IPS-20b (cell line): ENCODE results near the gene U2AF2.

Experiments
- H3K27ac ChIP-seq: one replicate; pipeline ENCODE4 v1.5.1; 2013; ENCODE audit warnings: low read length
- H3K27me3 ChIP-seq: 2 replicates; pipeline ENCODE4 v1.6.1; 2013; ENCODE audit warnings: mild to moderate bottlenecking, low read length, inconsistent platforms; ENCODE audit not compliant: insufficient read depth
- H3K36me3 ChIP-seq: 2 replicates; pipeline ENCODE4 v1.6.1; 2013; ENCODE audit warnings: low read depth, mild to moderate bottlenecking, inconsistent platforms, low read length, moderate library complexity; ENCODE audit not compliant: insufficient read depth
- H3K4me1 ChIP-seq: 2 replicates; pipeline ENCODE4 v1.6.1; 2013; ENCODE audit warnings: mild to moderate bottlenecking, control low read depth, inconsistent platforms, low read length, moderate library complexity; ENCODE audit not compliant: insufficient read depth
- H3K4me3 ChIP-seq: 2 replicates; pipeline ENCODE4 v1.5.1; 2013; ENCODE audit warnings: mild to moderate bottlenecking, low read length, inconsistent platforms
- H3K9ac ChIP-seq: 2 replicates; pipeline ENCODE4 v1.6.1; 2013; ENCODE audit warnings: low read depth, mild to moderate bottlenecking, inconsistent platforms, low read length, moderate library complexity
- H3K9me3 ChIP-seq: 2 replicates; pipeline ENCODE4 v1.6.1; 2013; ENCODE audit warnings: mild to moderate bottlenecking, low read depth, low read length, inconsistent platforms; ENCODE audit not compliant: insufficient read depth

Gene U2AF2

DNA sequence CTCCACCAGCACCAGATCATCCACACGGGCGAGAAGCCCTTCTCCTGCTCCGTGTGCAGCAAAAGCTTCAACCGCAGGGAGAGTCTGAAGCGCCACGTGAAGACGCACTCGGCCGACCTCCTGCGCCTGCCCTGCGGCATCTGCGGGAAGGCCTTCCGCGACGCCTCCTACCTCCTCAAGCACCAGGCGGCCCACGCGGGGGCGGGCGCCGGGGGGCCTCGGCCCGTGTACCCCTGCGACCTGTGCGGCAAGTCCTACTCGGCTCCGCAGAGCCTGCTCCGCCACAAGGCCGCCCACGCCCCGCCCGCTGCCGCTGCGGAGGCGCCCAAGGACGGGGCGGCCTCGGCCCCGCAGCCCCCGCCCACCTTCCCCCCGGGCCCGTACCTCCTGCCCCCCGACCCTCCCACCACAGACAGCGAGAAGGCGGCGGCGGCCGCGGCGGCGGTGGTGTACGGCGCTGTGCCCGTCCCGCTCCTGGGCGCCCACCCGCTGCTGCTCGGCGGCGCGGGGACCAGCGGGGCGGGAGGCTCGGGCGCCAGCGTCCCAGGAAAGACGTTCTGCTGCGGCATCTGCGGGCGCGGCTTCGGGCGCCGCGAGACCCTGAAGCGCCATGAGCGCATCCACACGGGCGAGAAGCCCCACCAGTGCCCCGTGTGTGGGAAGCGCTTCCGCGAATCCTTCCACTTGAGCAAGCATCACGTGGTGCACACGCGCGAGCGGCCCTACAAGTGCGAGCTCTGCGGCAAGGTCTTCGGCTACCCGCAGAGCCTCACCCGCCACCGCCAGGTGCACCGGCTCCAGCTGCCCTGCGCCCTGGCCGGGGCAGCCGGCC lies 39.9 kb upstream of the U2AF2 start:
- no peaks in the 10 kb centered on the region for H3K4me1 ChIP-seq
- no peaks in the 10 kb centered on the region for H3K27me3 ChIP-seq
- H3K36me3 ChIP-seq = peaks cover 25% of the 10 kb centered on the region; the same call in 1 of the 2 replicates
- H3K4me3 ChIP-seq = no peak overlapping the region
- no peaks in the 10 kb centered on the region for H3K9me3 ChIP-seq
- H3K27ac ChIP-seq = no peak overlapping the region
- no peak overlapping the region for H3K9ac ChIP-seq

DNA sequence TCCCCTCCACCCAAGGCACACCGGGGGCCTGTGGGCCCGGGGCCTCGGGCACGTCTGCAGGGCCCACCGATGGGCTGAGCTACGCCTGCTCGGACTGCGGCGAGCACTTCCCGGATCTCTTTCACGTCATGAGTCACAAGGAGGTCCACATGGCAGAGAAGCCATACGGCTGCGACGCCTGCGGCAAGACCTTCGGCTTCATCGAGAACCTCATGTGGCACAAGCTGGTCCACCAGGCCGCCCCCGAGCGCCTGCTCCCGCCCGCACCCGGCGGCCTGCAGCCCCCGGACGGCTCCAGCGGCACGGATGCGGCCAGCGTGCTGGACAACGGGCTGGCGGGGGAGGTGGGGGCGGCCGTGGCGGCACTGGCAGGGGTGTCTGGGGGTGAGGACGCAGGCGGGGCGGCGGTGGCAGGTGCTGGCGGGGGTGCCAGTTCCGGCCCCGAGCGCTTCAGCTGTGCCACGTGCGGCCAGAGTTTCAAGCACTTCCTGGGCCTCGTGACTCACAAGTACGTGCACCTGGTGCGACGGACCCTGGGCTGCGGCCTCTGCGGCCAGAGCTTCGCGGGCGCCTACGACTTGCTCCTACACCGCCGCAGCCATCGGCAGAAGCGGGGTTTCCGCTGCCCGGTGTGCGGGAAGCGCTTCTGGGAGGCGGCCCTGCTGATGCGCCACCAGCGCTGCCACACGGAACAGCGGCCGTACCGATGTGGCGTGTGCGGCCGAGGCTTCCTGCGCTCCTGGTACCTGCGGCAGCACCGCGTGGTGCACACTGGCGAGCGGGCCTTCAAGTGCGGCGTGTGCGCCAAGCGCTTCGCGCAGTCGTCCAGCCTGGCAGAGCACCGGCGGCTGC lies 39.1 kb upstream of the U2AF2 start:
- no peak overlapping the region for H3K9ac ChIP-seq
- H3K4me3 ChIP-seq = no peak overlapping the region
- H3K27me3 ChIP-seq = no peaks in the 10 kb centered on the region
- H3K4me1 ChIP-seq = no peaks in the 10 kb centered on the region
- H3K27ac ChIP-seq = no peak overlapping the region
- H3K36me3 ChIP-seq = peaks cover 25% of the 10 kb centered on the region; the same call in 1 of the 2 replicates
- no peaks in the 10 kb centered on the region for H3K9me3 ChIP-seq

DNA sequence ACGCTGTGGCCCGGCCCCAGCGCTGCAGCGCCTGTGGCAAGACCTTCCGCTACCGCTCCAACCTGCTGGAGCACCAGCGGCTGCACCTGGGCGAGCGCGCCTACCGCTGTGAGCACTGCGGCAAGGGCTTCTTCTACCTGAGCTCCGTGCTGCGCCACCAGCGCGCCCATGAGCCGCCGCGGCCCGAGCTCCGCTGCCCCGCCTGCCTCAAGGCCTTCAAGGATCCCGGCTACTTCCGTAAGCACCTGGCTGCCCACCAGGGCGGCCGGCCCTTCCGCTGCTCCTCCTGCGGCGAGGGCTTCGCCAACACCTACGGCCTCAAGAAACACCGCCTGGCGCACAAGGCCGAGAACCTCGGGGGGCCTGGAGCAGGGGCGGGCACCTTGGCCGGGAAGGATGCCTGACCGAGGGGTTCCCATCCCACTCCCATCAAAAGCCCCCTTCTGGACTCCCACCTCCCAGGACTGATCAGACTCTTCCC lies 38.4 kb upstream of the U2AF2 start:
- Histone ChIP-seq H3K4me3 (no peak overlapping the region), H3K27me3 (no peaks in the 10 kb centered on the region), H3K27ac (no peak overlapping the region), H3K9ac (no peak overlapping the region), H3K36me3 (peaks cover 31% of the 10 kb centered on the region), H3K4me1 (no peaks in the 10 kb centered on the region), H3K9me3 (no peaks in the 10 kb centered on the region)

DNA sequence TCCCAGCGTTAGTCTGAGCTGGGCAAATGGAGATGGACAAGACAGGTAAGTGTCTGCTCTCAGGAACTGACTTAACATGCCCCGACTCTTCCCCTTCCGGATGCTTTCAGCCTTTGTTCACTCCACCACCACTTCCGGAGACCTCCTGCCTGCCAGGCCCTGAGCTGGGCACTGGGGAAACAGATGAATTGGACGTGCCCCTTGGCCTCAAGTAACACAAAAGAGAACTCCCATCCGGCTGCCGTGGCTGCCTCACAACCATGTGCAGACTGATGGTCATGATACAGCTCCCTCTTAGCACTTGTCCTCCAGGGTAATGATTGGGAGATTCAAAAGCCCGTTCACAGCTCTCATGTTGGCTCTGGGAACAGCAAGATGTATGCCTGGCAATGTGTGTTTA lies 37.4 kb upstream of the U2AF2 start:
- Histone ChIP-seq H3K27me3 (no peaks in the 10 kb centered on the region), H3K4me3 (no peak overlapping the region), H3K27ac (no peak overlapping the region), H3K9me3 (no peaks in the 10 kb centered on the region), H3K4me1 (no peaks in the 10 kb centered on the region), H3K36me3 (peaks cover 31% of the 10 kb centered on the region), H3K9ac (no peak overlapping the region)

DNA sequence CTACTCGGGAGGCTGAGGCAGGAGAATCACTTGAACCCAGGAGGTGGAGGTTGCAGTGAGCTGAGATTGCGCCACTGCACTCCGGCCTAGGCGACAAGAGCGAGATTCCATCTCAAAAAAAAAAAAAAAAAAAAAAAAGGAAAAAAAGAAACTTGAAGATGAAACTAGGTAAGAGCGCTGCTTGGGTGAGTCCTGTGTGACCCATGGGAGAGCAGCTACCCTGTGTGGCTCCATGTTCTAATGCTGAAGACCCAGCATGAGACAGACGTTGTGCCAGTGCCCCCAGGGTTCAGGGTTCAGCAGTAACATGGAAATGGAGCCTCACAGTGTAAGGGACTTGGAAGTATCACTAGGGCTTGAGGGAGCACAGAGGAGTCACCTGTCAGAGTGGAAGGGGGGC lies 36.4 kb upstream of the U2AF2 start:
- Histone ChIP-seq H3K4me1 (no peaks in the 10 kb centered on the region), H3K9ac (no peak overlapping the region), H3K27me3 (no peaks in the 10 kb centered on the region), H3K27ac (no peak overlapping the region), H3K4me3 (no peak overlapping the region), H3K36me3 (peaks cover 31% of the 10 kb centered on the region), H3K9me3 (no peaks in the 10 kb centered on the region)

DNA sequence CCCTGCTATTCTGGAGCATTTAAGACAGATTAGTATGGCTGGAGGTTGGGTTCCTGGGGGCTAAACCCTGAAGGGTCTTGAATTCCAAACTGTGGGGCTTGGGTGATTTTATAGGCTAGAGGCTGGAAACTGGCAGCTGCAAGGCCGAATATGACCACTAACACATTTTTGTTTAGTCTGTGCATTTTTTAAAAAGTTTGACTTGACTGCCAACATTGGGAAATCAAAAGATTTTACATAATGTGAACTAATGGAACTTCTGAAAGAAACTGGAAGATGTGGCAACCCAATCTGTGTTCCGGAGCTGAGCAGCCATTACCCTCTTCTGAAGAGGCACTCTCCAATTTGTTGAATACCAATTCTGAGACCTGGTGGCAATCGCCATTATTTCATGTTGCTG lies 35.5 kb upstream of the U2AF2 start:
- H3K4me3 ChIP-seq = no peak overlapping the region
- no peak overlapping the region for H3K27ac ChIP-seq

DNA sequence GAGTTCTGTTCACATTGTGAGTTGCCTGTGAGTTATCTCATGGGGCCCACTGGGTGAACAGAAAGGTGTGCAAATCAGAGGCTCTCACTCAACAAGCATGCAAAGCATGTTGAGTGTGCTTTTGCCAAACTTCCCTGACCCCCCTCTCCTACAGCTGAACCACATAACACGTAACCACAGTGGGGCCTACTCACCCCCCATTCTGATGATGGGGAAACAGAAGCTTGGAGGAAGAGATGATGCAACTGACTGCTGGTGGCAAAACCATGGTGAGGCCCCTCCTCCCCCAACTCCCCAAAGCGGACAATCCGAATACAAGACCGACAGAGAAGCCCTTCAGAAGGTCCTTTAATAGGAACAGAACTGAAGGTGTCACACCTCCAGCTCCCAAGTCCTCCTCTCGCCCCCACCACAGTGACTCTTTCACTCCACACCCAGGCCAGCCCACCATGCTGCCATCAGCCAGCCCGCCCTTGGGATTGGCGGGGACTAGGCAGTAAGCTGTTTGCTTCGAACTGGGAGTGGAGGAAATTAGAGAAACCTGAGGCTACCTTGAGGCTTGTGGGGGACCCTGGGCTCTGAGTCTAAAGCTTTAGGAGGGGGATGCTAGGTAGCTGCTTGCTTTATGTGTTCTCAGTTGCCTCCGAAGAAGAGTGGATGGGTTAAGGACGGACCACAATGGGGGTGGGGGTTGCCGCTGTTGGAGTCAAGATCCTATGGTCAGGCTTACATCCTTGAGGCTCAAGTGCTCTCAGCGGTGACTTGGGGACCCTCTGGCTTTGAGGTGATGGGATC lies 34.2 kb upstream of the U2AF2 start:
- no peak overlapping the region for H3K9ac ChIP-seq
- H3K9me3 ChIP-seq = no peaks in the 10 kb centered on the region
- H3K4me1 ChIP-seq = no peaks in the 10 kb centered on the region
- H3K27me3 ChIP-seq = no peaks in the 10 kb centered on the region
- peaks cover 29% of the 10 kb centered on the region for H3K36me3 ChIP-seq
- H3K4me3 ChIP-seq = no peak overlapping the region
- H3K27ac ChIP-seq = no peak overlapping the region

More for the DNA sequence above, 35.5 kb upstream of the U2AF2 start:
- H3K4me1 ChIP-seq = no peaks in the 10 kb centered on the region
- no peak overlapping the region for H3K9ac ChIP-seq
- H3K27me3 ChIP-seq = no peaks in the 10 kb centered on the region
- H3K36me3 ChIP-seq = peaks cover 31% of the 10 kb centered on the region
- no peaks in the 10 kb centered on the region for H3K9me3 ChIP-seq

DNA sequence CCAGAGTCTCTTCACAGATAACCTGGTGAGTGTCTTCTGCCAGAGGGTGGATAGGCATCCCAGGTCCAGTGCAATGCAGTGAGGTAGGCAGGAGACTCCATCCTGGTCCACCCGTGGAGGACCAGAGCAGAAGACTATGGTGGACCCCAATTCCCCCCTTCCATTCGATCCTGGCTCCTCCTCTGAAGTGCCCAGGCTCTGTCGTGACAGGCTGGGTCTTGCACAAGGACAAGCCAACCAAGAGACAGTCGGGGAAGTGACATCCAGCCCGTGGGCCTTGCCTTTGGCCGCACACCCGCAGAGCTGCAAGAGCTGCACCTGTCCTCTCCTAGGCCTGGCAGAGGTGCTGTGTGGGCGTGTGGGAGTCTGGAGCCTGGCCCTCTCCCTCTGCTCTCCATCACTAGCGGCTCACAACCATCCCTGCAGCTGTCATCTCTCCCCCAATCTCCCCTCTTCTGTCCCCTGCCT lies 33.6 kb upstream of the U2AF2 start:
- H3K4me3 ChIP-seq = no peak overlapping the region
- H3K9me3 ChIP-seq = no peaks in the 10 kb centered on the region

DNA sequence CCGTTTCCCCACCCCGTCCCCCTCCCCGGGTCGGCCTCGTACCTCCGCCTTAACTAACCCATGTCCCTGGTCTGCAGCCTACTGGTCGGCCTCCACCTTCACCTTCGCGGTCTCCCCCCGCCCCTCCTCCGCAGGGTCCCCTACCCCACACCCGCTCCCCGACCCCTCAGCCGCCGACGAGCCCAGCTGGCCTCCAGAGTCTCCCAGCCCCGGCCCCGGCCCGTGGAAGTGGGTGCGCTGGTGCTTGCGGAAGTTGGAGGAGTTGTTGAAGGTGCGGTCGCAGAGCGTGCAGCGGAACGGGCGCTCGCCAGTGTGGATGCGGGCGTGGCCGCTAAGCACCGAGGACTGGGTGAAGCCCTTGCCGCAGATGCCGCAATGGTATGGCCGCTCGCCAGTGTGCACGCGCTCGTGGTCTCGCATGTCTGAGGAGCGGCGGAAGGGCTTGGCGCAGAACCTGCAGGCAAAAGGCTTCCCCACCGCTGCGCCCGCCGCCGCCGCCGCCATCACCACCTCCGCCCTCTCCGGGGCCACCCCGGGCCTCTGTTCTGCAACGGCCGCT lies 33.1 kb upstream of the U2AF2 start:
- H3K27me3 ChIP-seq = no peaks in the 10 kb centered on the region
- no peaks in the 10 kb centered on the region for H3K9me3 ChIP-seq
- peaks cover 21% of the 10 kb centered on the region for H3K36me3 ChIP-seq
- H3K4me1 ChIP-seq = no peaks in the 10 kb centered on the region
- H3K9ac ChIP-seq = no peak overlapping the region
- H3K4me3 ChIP-seq = no peak overlapping the region
- H3K27ac ChIP-seq = no peak overlapping the region

More for the DNA sequence above, 33.6 kb upstream of the U2AF2 start:
- peaks cover 26% of the 10 kb centered on the region for H3K36me3 ChIP-seq
- H3K27ac ChIP-seq = no peak overlapping the region
- H3K4me1 ChIP-seq = no peaks in the 10 kb centered on the region
- no peaks in the 10 kb centered on the region for H3K27me3 ChIP-seq
- no peak overlapping the region for H3K9ac ChIP-seq

DNA sequence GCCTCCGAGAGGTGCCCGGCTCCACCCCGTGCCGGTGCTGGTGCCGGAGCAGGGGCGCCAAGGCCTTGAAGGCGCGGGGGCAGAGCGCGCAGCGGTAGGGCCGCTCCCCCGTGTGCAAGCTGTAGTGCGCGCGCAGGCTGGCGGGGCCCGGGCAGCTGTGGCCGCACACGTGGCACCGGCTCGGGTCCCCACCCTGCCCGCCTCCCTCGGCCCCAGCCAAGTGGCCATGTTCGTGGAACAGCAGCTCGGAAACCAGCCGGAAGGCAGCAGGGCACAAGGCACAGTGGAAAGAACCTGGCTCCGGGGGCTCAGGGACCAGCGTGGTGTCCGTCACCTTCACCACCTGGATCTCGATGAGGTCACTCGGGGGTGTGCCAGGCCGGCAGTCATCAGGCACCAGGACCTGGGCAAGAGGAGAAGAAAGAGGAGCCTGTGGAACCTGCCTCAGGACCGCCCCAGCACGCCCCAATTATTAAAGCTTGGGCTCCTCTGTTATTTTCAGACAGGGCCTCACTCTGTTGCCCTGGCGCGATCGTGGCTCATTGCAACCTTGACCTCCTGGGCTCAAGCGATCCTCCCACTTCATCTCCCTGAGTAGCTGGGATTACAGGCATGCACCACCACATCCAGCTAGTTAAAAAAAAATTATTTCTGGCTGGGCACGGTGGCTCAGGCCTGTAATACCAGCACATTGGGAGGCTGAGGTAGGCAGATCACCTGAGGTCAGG lies 32.4 kb upstream of the U2AF2 start:
- H3K4me3 ChIP-seq = no peak overlapping the region
- H3K9me3 ChIP-seq = no peaks in the 10 kb centered on the region
- H3K4me1 ChIP-seq = no peaks in the 10 kb centered on the region
- no peak overlapping the region for H3K9ac ChIP-seq
- no peak overlapping the region for H3K27ac ChIP-seq
- H3K36me3 ChIP-seq = peaks cover 16% of the 10 kb centered on the region
- no peaks in the 10 kb centered on the region for H3K27me3 ChIP-seq
